Astrocyte (in vitro differentiated cells and primary cell): Measurements from ENCODE around the gene SAAL1. TPM values are rescaled to one million over a fixed set of nuclear protein-coding genes. Genes with fewer than 3 reads are reported as not detected.

Experiments used
- total RNA-seq: library from RNA; stranded (reverse); gene quantifications from 2 replicates; pipeline ENCODE4 v1.2.1, GENCODE V29; 2021

The SAAL1 gene
- total RNA-seq, 1 donor from 2014 or later, result 13.1 TPM

Other genes starting within 250 kb of the SAAL1 start
- gene SERGEF, start 93.0 kb downstream of the SAAL1 start, total RNA-seq, result 15.6 and 17.6 TPM in 2 replicates
- gene TPH1, start 59.8 kb downstream of the SAAL1 start, total RNA-seq, result 0.24 and 0.32 TPM in 2 replicates
- gene MRGPRX3, start 26.5 kb upstream of the SAAL1 start, total RNA-seq, result not detected in 2 replicates
- gene MRGPRX4, start 66.8 kb upstream of the SAAL1 start, total RNA-seq, result not detected in 2 replicates
- gene SAA4, start 130.7 kb upstream of the SAAL1 start, total RNA-seq, result not detected in 2 replicates
- gene SAA2, start 142.6 kb upstream of the SAAL1 start, total RNA-seq, result not detected in 2 replicates
- 0.43 TPM in 1 of 2 replicates, not detected in the other for gene SAA1, start 160.2 kb upstream of the SAAL1 start, total RNA-seq
- gene HPS5, start 216.1 kb upstream of the SAAL1 start, total RNA-seq, result 22.6 and 28.0 TPM in 2 replicates
- 41.5 and 47.8 TPM in 2 replicates for gene GTF2H1, start 216.5 kb upstream of the SAAL1 start, total RNA-seq